K562 (cell line): ENCODE data around the gene CPSF4. TPM values are rescaled to one million over a fixed set of nuclear protein-coding genes. Genes with fewer than 3 reads are reported as not detected.

Experiments
- AFF4 ChIP-seq: sonication (generic); formaldehyde crosslinking; IDR thresholded peaks from 2 replicates; pipeline ENCODE4 v1.8.0; 2023; ENCODE audit warnings: mild to moderate bottlenecking, missing genetic modification reagents
- ARID4B ChIP-seq: sonication (generic); formaldehyde crosslinking; IDR thresholded peaks from 2 replicates; pipeline ENCODE4 v1.8.0; 2022; ENCODE audit warnings: mild to moderate bottlenecking, missing genetic modification reagents
- FOXP4 ChIP-seq: sonication (generic); formaldehyde crosslinking; IDR thresholded peaks from 2 replicates; pipeline ENCODE4 v1.8.0; 2022; ENCODE audit warnings: mild to moderate bottlenecking, missing genetic modification reagents, borderline replicate concordance
- MAFF ChIP-seq: IDR thresholded peaks from 2 replicates; pipeline ENCODE4 v1.6.1; 2012; ENCODE audit warnings: low read length, improper control_type of control experiment
- MTA3 ChIP-seq: fragments of 450-650 bp; formaldehyde crosslinking; IDR thresholded peaks from 2 replicates; pipeline ENCODE4 v1.6.1; 2017; ENCODE audit warnings: mild to moderate bottlenecking, borderline replicate concordance
- PBX2 ChIP-seq, 2 experiments: IDR thresholded peaks in 1 of 2; conservative IDR thresholded peaks in 1 of 2; 2 replicates each; pipeline ENCODE4 v1.6.1; 2016; ENCODE audit warnings: low read depth in 2 of 2, mild to moderate bottlenecking in 1 of 2, missing compliant biosample characterization in 1 of 2, missing genetic modification characterization in 1 of 2, moderate library complexity in 1 of 2
- PTBP1 ChIP-seq: fragments of 200-400 bp; formaldehyde crosslinking; IDR thresholded peaks from 2 replicates; pipeline ENCODE4 v1.6.1; 2017; ENCODE audit warnings: low read depth, low read length
- TBP ChIP-seq: optimal IDR thresholded peaks from 2 replicates; pipeline ENCODE3; 2011; ENCODE audit warnings: low read depth, low read length, improper control_type of control experiment
- TEAD1 ChIP-seq, 2 experiments: fragments of 450-650 bp in 1 of 2; sonication (generic) in 1 of 2; formaldehyde crosslinking; IDR thresholded peaks; 2 replicates each; pipeline versions ENCODE4 v1.4.0 to v1.8.0; 2020 to 2022; ENCODE audit warnings: mild to moderate bottlenecking in 2 of 2, missing genetic modification reagents in 1 of 2
- VEZF1 ChIP-seq: fragments of 200-800 bp; sonication (Bioruptor generic); IDR thresholded peaks from 2 replicates; pipeline ENCODE4 v1.6.1; 2017; ENCODE audit warnings: missing genetic modification characterization, missing compliant biosample characterization
- ZNF134 ChIP-seq: fragments of 250-450 bp; sonication (Bioruptor Pico); conservative IDR thresholded peaks from 2 replicates; pipeline ENCODE4 v1.4.0; 2020
- ZNF217 ChIP-seq: sonication (generic); formaldehyde crosslinking; IDR thresholded peaks from 2 replicates; pipeline ENCODE4 v1.8.0; 2022; ENCODE audit warnings: mild to moderate bottlenecking, missing genetic modification reagents
- ZNF232 ChIP-seq: sonication (generic); formaldehyde crosslinking; IDR thresholded peaks from 2 replicates; pipeline ENCODE4 v1.8.0; 2022; ENCODE audit warnings: mild to moderate bottlenecking, missing genetic modification reagents
- polyA plus RNA-seq, 8 experiments: library from polyadenylated mRNA; depleted of rRNA in 4 of 8; stranded (reverse) in 5 of 8; unstranded in 3 of 8; fragments of >200 nt; fragmentation: Nextera tagmentation in 2 of 8; fragmentation: Illumina TruSeq in 1 of 8; extraction: Ambion mirVana in 2 of 8; extraction: Trizol in 1 of 8; gene quantifications; 2 replicates each; pipeline versions ENCODE4 v1.2.1 to v1.2.3, GENCODE V29; 2011 to 2014; ENCODE audit warnings: inconsistent platforms in 1 of 8, missing spikeins in 1 of 8
- total RNA-seq, 7 experiments: library from RNA; depleted of rRNA in 6 of 7; stranded (reverse); fragments of >200 nt in 6 of 7; fragmentation: Illumina TruSeq in 2 of 7; extraction: Trizol in 2 of 7; gene quantifications; 2 replicates each; pipeline versions ENCODE4 v1.2.1 to v1.2.3, GENCODE V29; 2011 to 2021; ENCODE audit warnings: low replicate concordance in 1 of 7

CPSF4 gene
- total and polyA plus RNA-seq, 9 of the 15 experiments (the other 6 are each of a cell fraction or from before 2014, with no cell fraction given) = 16.9 to 118 (median 71.7) TPM

- TF ChIP-seq AFF4 (CRISPR knock-in tag) (peak; percentile 26; the same call in 1 of the 2 replicates), FOXP4 (CRISPR knock-in tag) (no peak), TEAD1 (CRISPR knock-in tag; IDR thresholded peaks at IDR 0.05) (peak in 1 of 2 experiments; percentile 82; a peak in 2 of 4 replicates), PTBP1 (no peak), MTA3 (no peak), ZNF134 (CRISPR knock-in tag) (no peak), ZNF232 (CRISPR knock-in tag) (no peak), MAFF (no peak), TBP (peak; percentile 47), VEZF1 (CRISPR knock-in tag) (no peak), PBX2 (CRISPR knock-in tag; IDR thresholded peaks at IDR 0.05; ENCODE audit: low read depth) (no peak), PBX2 (tag; conservative IDR thresholded peaks at IDR 0.05; ENCODE audit: low read depth) (no peak), ARID4B (CRISPR knock-in tag) (peak; percentile 77; the same call in 1 of the 2 replicates), ZNF217 (CRISPR knock-in tag) (no peak)
These were observed 34.5 kb downstream of the CPSF4 start (continued) for GRCh38 chr7:99473315-99473596.
